OCI-LY3 (cell line): ENCODE measurements around the gene MYO15A.

ENCODE experiments used
- H2AFZ ChIP-seq: fragments of 200-600, 300-600 bp; shearing (Covaris generic); 2 replicates; pipeline ENCODE4 v1.6.0; 2014; ENCODE audit warnings: antibody characterized with exemption, low read depth, low read length
- H3K27ac ChIP-seq: fragments of 200-600, 300-600 bp; sonication (generic); 2 replicates; pipeline ENCODE4 v1.5.1; 2014; ENCODE audit warnings: mild to moderate bottlenecking, low read length, moderate library complexity, mixed read lengths
- H3K27me3 ChIP-seq: fragments of 200-600, 300-600 bp; sonication (generic); 2 replicates; pipeline ENCODE4 v1.6.1; 2014; ENCODE audit warnings: low read depth, low read length, mixed read lengths
- H3K36me3 ChIP-seq: fragments of 200-600, 300-600 bp; sonication (generic); replicated peaks from 2 replicates; pipeline ENCODE3; 2014; ENCODE audit warnings: low read depth, low read length, mixed read lengths
- H3K4me1 ChIP-seq: fragments of 300-600, 200-600 bp; sonication (generic); 2 replicates; pipeline ENCODE4 v1.6.1; 2014; ENCODE audit warnings: low read length, mixed read lengths
- H3K4me2 ChIP-seq: fragments of 200-600, 300-600 bp; sonication (generic); 2 replicates; pipeline ENCODE4 v1.6.1; 2014; ENCODE audit warnings: low read length, mixed read lengths
- H3K4me3 ChIP-seq: fragments of 300-600, 200-600 bp; sonication (generic); 2 replicates; pipeline ENCODE4 v1.5.1; 2014; ENCODE audit warnings: antibody characterized with exemption, mild to moderate bottlenecking, low read length, moderate library complexity
- H3K79me2 ChIP-seq: fragments of 300-600, 200-600 bp; shearing (Covaris generic); 2 replicates; pipeline ENCODE4 v1.6.1; 2014; ENCODE audit warnings: mild to moderate bottlenecking, low read length, mixed read lengths
- H3K9ac ChIP-seq: fragments of 300-600, 200-600 bp; shearing (Covaris generic); 2 replicates; pipeline ENCODE4 v1.6.0; 2014; ENCODE audit warnings: mild to moderate bottlenecking, low read length, moderate library complexity
- H3K9me3 ChIP-seq: fragments of 200-600, 300-600 bp; shearing (Covaris generic); 2 replicates; pipeline ENCODE4 v1.6.1; 2014; ENCODE audit warnings: low read length, mixed read lengths; ENCODE audit not compliant: insufficient read depth
- H4K20me1 ChIP-seq: fragments of 200-600, 300-600 bp; sonication (generic); 2 replicates; pipeline ENCODE4 v1.6.1; 2016; ENCODE audit warnings: low read length, mixed read lengths; ENCODE audit not compliant: insufficient read depth
- EZH2phosphoT487 ChIP-seq: fragments of 200-600 bp; shearing (Covaris generic); IDR thresholded peaks from 2 replicates; pipeline ENCODE4 v1.6.1; 2018; ENCODE audit warnings: antibody characterized with exemption, mixed run types, low read depth
- TF ChIP-seq, protein P1 (sequence below): fragments of 200-600, 300-600 bp; sonication (generic); IDR thresholded peaks from 2 replicates; pipeline ENCODE4 v1.5.1; 2014; ENCODE audit warnings: antibody characterized with exemption, low read length, low read depth

Gene MYO15A

DNA sequence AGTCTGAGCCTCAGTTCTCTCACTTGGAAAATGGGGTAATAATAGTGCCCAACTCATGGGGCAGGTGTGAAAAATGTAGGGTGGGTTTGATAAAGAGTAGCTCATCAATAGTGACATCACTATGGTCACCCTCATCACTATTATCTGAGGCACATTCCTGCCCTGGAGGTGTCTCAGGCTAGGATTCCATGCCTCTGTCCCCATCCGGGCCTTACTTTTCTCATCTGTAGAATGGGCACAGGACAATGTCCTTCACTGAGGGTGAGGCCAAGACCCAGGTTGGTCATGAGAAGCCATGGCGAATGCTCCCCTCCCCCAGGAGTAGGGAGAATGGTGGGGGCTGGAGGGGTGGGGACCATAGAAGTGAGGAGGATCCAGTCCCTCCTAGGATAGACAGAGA, 30.5 kb downstream of the MYO15A start:
- H3K4me3 ChIP-seq: no peak overlapping the region
- no peaks in the 10 kb centered on the region for H3K9me3 ChIP-seq
- no peak overlapping the region for H3K27ac ChIP-seq
- no peak overlapping the region for H3K9ac ChIP-seq
- H3K79me2 ChIP-seq: no peaks in the 10 kb centered on the region
- no peak overlapping the region for H3K4me2 ChIP-seq
- no peak for TF ChIP-seq EZH2phosphoT487
- H3K4me1 ChIP-seq: no peaks in the 10 kb centered on the region
- no peak overlapping the region for H2AFZ ChIP-seq
- no peaks in the 10 kb centered on the region for H3K36me3 ChIP-seq
- H3K27me3 ChIP-seq: no peaks in the 10 kb centered on the region
- H4K20me1 ChIP-seq: no peaks in the 10 kb centered on the region

DNA sequence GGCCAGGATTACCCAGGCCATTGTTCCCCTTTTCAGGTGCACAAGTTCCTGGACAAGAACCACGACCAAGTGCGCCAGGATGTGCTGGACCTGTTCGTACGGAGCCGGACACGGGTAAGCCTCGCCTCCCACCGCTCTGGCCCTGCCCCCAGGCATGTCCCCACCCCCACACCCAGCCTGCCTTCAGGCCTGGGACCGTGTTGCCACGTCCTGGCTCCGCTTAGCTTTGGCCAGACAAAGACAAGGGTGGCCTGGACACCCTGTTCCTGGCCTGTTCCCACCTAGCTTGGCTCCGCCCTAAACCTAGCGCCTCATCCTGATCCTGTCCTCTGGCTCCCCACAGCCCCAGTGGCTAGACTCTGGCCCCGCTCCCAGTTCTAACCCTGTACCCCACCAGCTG, 30.9 kb downstream of the MYO15A start:
- TF ChIP-seq, protein P1, sequence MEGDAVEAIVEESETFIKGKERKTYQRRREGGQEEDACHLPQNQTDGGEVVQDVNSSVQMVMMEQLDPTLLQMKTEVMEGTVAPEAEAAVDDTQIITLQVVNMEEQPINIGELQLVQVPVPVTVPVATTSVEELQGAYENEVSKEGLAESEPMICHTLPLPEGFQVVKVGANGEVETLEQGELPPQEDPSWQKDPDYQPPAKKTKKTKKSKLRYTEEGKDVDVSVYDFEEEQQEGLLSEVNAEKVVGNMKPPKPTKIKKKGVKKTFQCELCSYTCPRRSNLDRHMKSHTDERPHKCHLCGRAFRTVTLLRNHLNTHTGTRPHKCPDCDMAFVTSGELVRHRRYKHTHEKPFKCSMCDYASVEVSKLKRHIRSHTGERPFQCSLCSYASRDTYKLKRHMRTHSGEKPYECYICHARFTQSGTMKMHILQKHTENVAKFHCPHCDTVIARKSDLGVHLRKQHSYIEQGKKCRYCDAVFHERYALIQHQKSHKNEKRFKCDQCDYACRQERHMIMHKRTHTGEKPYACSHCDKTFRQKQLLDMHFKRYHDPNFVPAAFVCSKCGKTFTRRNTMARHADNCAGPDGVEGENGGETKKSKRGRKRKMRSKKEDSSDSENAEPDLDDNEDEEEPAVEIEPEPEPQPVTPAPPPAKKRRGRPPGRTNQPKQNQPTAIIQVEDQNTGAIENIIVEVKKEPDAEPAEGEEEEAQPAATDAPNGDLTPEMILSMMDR: no peak
- TF ChIP-seq EZH2phosphoT487: no peak
- Histone ChIP-seq H3K9me3 (no peaks in the 10 kb centered on the region), H3K27ac (no peak overlapping the region), H3K4me3 (no peak overlapping the region), H3K9ac (no peak overlapping the region), H3K4me2 (no peak overlapping the region), H4K20me1 (no peaks in the 10 kb centered on the region), H2AFZ (no peak overlapping the region), H3K36me3 (no peaks in the 10 kb centered on the region), H3K4me1 (no peaks in the 10 kb centered on the region), H3K27me3 (no peaks in the 10 kb centered on the region), H3K79me2 (no peaks in the 10 kb centered on the region)

DNA sequence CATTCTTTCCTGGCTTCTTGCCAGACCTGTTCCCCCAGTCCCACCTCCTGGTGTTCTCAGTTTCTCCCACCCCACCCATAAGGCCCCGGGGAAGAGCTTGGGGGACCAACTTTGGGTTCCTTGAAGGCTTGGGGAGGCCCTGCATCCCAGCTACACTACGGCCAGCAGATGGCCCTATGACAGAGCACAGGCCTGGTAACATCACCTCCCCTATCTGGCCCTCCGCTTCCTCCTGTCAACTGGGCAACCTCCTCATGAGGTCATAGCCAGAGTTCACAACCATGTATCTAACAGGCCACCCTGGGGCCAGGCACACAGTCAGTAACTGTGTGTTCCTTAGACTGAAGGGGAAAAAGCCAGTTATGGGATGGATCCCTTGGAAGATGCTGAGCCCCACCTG, 31.4 kb downstream of the MYO15A start:
- H3K4me2 ChIP-seq: no peak overlapping the region

DNA sequence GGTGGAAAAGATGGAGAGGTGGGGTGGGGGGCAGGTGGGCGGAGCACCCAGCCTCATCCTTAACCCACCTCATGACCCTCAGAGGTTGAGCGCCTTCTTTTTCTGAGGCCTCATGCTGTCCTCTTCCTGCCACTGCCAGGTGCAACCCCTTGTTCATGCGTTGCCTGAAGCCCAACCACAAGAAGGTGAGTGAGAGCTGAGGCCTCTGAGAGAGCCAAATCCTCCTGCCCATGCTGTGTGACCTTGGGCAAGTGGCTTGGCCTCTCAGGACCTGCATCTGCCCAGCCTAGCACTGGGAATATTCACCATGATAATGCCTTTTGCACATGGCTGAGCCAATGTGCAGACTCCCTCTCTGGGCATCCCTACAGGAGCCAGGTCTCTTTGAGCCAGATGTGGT, 32.1 kb downstream of the MYO15A start:
- H3K4me2 ChIP-seq: no peak overlapping the region
- no peaks in the 10 kb centered on the region for H3K79me2 ChIP-seq

More for the DNA sequence above, 31.4 kb downstream of the MYO15A start:
- Histone ChIP-seq H4K20me1 (no peaks in the 10 kb centered on the region), H3K27ac (no peak overlapping the region), H3K4me1 (no peaks in the 10 kb centered on the region), H3K9me3 (no peaks in the 10 kb centered on the region), H3K4me3 (no peak overlapping the region), H2AFZ (no peak overlapping the region), H3K36me3 (no peaks in the 10 kb centered on the region), H3K27me3 (no peaks in the 10 kb centered on the region), H3K9ac (no peak overlapping the region), H3K79me2 (no peaks in the 10 kb centered on the region)
- TF ChIP-seq EZH2phosphoT487: no peak
- TF ChIP-seq, protein P1: peak; percentile 20; the same call in 1 of the 2 replicates

More for the DNA sequence above, 32.1 kb downstream of the MYO15A start:
- Histone ChIP-seq H3K9me3 (no peaks in the 10 kb centered on the region), H4K20me1 (no peaks in the 10 kb centered on the region), H2AFZ (no peak overlapping the region), H3K36me3 (no peaks in the 10 kb centered on the region), H3K4me3 (no peak overlapping the region), H3K4me1 (no peaks in the 10 kb centered on the region), H3K27me3 (no peaks in the 10 kb centered on the region), H3K27ac (no peak overlapping the region), H3K9ac (no peak overlapping the region)
- no peak for TF ChIP-seq EZH2phosphoT487
- TF ChIP-seq, protein P1: no peak
